ENCODE data around the gene PBX4.

PBX4 gene

DNA sequence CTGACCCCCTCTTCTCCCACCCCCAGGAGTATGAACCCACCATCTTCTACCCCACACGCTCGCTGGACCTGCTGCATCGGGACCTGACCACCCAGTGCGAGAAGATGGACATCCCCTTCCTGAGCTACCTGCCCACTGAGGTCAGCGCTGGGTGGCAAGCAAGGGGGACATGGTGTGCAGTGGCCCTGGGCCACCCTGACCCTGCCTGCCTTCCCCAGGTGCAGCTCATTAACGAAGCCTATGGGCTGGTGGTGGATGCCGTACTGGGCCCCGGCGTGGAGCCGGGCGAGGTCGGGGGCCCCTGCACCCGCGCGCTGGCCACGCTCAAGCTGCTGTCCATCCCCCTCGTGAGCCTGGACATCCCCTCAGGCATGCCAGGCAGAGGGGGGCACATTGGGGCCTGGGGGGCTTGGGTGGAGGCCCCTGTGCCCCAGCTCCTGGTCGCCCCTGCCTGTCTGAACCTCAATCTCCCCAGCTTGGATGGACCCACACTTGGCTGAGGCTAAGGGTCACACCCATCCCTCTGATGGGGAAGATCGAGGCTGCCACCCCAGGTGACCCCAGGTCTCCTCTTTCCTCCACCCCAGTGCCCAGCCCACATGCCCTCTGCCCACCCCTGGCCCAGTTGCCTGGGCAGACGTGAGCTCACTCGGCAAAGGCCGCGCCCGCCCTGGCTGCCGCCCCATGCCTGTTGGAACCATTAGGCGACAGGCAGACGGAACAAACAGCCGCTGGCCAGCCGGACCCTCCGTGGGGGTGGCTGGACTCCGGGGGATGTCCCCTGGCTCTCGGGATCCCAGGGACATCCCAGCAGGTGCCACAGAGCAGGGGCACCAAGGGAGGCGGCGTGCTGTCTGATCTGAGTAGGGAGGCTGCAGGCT lies 82.9 kb downstream of the PBX4 start:
- no peak for DNase-seq (ENCODE audit: extremely low read depth, low read depth)
- TF ChIP-seq, protein P1, sequence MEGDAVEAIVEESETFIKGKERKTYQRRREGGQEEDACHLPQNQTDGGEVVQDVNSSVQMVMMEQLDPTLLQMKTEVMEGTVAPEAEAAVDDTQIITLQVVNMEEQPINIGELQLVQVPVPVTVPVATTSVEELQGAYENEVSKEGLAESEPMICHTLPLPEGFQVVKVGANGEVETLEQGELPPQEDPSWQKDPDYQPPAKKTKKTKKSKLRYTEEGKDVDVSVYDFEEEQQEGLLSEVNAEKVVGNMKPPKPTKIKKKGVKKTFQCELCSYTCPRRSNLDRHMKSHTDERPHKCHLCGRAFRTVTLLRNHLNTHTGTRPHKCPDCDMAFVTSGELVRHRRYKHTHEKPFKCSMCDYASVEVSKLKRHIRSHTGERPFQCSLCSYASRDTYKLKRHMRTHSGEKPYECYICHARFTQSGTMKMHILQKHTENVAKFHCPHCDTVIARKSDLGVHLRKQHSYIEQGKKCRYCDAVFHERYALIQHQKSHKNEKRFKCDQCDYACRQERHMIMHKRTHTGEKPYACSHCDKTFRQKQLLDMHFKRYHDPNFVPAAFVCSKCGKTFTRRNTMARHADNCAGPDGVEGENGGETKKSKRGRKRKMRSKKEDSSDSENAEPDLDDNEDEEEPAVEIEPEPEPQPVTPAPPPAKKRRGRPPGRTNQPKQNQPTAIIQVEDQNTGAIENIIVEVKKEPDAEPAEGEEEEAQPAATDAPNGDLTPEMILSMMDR (IDR thresholded peaks at IDR 0.05; ENCODE audit: low read depth, low read length, missing control alignments): no peak
- no peak overlapping the region for H3K4me3 ChIP-seq (replicated peaks; ENCODE audit: low read depth, low read length)

DNA sequence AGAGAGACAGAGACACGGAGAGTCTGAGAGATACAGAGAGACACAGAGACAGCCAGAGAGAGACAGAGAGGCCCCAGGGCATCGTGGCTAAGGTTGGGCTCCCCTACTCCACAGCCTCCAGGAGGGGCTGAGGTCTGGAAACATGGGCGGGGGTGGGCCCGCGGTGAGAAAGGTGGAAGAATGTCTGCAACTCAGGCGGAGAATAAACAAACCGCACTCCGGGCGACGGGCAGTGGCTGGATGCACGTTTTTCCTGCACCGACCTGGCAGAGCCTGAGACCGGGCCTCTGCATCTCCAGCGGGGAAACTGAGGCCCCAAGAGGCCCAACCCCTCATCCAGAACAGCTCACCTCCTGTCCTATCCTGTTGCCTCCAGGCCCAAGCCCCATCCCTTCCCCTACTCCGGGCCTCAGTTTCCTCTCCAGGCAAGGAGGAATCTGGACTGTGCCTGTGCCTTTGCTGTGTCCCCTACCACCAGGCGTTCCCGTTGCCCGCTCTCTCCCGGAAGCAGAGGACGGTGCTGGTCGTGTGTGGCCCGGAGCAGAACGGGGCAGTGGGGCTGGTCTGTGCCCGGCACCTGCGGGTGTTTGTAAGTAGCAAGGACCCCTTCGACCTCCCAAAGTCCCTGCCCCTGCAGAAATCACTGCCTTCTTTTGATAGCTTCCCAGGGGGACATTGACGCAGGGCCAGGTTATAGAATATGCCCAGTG lies 83.8 kb downstream of the PBX4 start:
- H3K4me3 ChIP-seq (replicated peaks; ENCODE audit: low read depth, low read length): no peak overlapping the region
- TF ChIP-seq, protein P1 (IDR thresholded peaks at IDR 0.05; ENCODE audit: low read depth, low read length, missing control alignments): no peak
- DNase-seq (ENCODE audit: extremely low read depth, low read depth): no peak

DNA sequence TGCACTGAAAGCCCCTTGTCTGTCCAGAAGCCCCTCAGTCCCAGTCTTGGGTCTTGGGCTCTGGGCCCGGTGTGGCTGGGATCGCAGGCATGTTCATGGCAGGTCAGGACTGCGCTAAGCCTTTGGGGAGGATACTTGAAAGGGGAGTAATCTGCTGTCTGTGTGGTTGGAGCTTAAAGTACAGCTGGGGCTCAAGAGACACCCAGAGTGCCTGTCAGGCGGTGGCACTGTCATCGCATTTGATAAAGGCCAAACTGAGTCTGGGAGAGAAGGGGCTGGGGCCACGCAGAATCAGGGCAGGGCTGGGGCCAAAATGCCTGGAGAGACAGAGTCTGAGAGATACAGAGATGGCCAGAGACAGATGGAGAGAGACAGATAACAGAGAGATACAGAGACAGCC lies 84.6 kb downstream of the PBX4 start:
- no peak for DNase-seq (ENCODE audit: extremely low read depth, low read depth)
- TF ChIP-seq, protein P1 (IDR thresholded peaks at IDR 0.05; ENCODE audit: low read depth, low read length, missing control alignments): no peak
- no peak overlapping the region for H3K4me3 ChIP-seq (replicated peaks; ENCODE audit: low read depth, low read length)

DNA sequence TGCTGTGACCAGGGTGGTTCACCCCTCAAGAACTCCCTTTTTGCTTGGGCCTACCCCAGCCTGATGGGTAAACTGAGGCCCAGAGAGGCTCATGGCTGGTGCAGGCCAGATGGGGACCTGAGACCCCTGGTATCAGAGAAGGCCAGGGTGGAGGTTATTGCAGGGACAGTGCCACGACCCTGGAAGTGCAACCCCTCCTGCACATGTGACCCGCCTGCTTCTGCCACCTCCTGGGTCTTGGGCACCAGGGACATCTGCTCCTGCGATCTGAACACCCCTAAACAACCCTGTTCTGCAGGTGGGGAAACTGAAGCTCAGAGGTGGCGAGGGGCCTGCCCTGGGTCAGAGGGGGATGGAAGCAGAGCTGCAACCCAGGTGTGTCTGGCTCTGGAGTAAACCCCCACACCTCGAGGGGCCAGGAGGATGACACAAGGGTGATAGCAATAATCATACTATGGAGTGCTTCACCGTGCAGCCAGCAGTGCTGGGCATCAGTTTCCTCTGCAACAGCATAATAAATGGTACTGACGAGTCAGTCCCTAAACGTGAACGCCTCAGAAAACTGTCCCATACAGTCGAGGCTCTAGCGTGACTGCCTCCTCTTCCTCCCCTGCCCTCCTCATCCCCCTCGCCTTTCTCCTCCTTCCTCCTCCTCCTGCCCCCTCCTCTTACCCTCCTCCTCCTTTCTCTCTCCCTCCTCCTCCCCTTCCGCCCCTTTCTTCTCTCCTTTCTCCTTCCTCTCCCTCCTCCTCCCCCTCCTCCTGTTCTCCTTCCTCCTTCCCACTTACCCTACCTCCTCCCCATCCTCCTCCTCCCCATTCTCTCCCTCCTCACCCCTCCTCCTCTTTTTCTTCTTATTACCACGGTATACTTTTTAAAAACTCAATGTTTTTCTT lies 85.4 kb downstream of the PBX4 start:
- TF ChIP-seq, protein P1 (IDR thresholded peaks at IDR 0.05; ENCODE audit: low read depth, low read length, missing control alignments): no peak
- no peak overlapping the region for H3K4me3 ChIP-seq (replicated peaks; ENCODE audit: low read depth, low read length)
- DNase-seq (ENCODE audit: extremely low read depth, low read depth): no peak

DNA sequence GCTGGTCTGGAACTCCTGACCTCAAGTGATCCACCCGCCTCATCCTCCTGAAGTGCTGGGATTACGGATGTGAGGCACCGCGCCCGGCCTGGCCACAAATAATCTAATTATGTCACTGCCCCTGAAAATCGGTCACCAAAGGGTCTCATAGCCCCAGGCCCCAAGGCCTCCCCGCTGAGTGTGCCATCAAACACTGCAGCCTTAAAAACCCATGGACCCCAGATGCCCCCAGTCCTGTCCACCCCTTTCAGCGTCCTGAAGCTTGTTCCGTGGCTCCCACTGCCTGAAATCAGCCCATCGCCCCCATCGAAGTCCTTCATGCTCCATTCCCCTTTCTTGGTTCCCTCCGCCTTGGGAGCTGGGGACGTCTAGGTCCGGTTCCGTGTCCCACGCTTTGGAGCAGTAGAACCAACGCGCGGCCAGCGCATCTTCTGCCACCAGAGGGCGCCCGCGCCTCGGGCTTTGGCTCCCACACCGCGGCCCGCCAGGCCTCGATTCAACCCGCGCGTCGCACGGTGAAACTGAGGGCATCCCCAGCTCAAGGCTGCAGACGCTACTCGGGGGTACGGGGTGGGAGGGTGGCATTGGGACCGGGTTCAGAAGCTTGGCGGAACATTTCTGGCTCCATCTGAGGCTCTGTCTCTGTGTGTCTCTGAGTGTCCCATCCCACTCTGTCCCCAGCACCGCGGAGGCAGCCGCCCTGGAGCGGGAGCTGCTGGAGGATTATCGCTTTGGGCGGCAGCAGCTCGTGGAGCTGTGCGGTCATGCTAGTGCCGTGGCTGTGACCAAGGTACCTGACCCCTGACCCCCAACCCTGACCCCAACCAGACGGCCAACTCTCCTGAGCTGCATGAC lies 86.3 kb downstream of the PBX4 start:
- H3K4me3 ChIP-seq (replicated peaks; ENCODE audit: low read depth, low read length): no peak overlapping the region
- no peak for DNase-seq (ENCODE audit: extremely low read depth, low read depth)
- TF ChIP-seq, protein P1 (IDR thresholded peaks at IDR 0.05; ENCODE audit: low read depth, low read length, missing control alignments): peak; percentile 91

DNA sequence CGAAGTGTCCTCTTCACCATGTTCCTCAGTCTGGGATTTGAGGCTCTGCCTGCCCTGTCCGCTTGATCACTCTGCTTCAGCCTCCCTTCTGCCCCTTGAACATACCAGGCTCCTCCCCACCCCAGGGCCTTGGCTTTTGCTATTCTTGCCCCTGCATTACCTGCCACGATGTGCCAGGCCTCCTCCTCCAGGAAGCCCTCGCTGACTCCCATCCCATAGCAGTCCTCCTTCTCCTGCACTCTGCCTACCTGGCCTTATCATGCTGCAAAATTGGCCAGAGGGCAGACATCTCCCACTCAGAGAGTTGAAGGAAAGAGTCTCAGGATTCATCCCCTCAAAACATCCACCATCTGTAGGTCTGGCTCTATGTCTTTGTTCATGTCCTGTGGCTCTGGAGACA lies 87.6 kb downstream of the PBX4 start:
- H3K4me3 ChIP-seq (replicated peaks; ENCODE audit: low read depth, low read length): no peak overlapping the region
- no peak for DNase-seq (ENCODE audit: extremely low read depth, low read depth)
- TF ChIP-seq, protein P1 (IDR thresholded peaks at IDR 0.05; ENCODE audit: low read depth, low read length, missing control alignments): no peak
